Measurements from ENCODE around the gene AGPS. TPM values are rescaled to one million over a fixed set of nuclear protein-coding genes. Genes with fewer than 3 reads are reported as not detected.
"Not testable (repeated sequence)": the region's sequence is repeated elsewhere in the genome, so short reads cannot be mapped to it uniquely, and the experiment has no call there.

AGPS gene
- total RNA-seq, 2 experiments from 2014 or later: 58.7 to 67.3 TPM

DNA sequence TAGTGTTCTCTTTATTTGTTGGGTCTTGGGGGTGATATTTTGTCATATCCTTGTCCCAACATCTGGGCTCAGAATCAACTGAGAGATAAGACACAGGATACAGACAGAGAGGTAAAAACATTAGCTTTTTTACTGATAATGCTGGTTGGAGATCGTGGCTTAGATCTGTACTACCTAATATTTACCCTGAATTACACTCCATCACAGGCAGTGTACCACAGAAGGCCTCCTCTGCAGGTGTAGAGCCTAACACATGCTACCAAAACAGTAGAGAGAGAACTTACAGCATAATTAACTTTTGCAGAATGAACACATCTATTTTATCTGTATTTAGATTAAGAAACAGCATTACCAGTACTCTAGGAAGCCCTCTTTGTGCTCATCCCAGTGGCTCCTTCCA is 6.8 kb downstream of the AGPS start:
- ATAC-seq (no peak), DNase-seq (no peak)
- Mint-ChIP-seq H3K4me3 (no peak overlapping the region), H3K27me3 (no peaks in the 10 kb centered on the region), H3K4me1 (peaks cover 69% of the 10 kb centered on the region), H3K27ac (no peak overlapping the region), H3K9me3 (ENCODE audit: low read depth) (no peaks in the 10 kb centered on the region), H3K36me3 (ENCODE audit: low read depth) (peaks cover 11% of the 10 kb centered on the region)
- intact Hi-C loops (cut with DNase I, micrococcal nuclease): loop anchor here in 1 of 2 experiments (10.0 kb wide), 1 partner anchor 135 kb away; the partner anchor contains the start of gene NFE2L2
- POLR2A ChIA-PET: interaction anchor here (0.6 kb wide), 1 partner anchor 172 kb away, joined by 3 read pairs; no protein-coding TSS in a partner anchor
- CTCF ChIA-PET: no interaction called here

GRCh38 chr2:177400337-177400923 is 7.9 kb downstream of the AGPS start:
- ATAC-seq: no peak
- DNase-seq: no peak
- ChIA-PET POLR2A (no interaction called here), CTCF (no interaction called here)
- Mint-ChIP-seq H3K27me3 (no peaks in the 10 kb centered on the region), H3K27ac (no peak overlapping the region), H3K9me3 (ENCODE audit: low read depth) (no peaks in the 10 kb centered on the region), H3K4me1 (peaks cover 61% of the 10 kb centered on the region), H3K36me3 (ENCODE audit: low read depth) (peaks cover 9% of the 10 kb centered on the region), H3K4me3 (no peak overlapping the region)
- intact Hi-C loops (cut with DNase I, micrococcal nuclease): no loop called here

- Mint-ChIP-seq H3K27me3 (no peaks in the 10 kb centered on the region), H3K27ac (no peak overlapping the region), H3K36me3 (ENCODE audit: low read depth) (peaks cover 10% of the 10 kb centered on the region), H3K9me3 (ENCODE audit: low read depth) (no peaks in the 10 kb centered on the region), H3K4me3 (no peak overlapping the region), H3K4me1 (peaks cover 61% of the 10 kb centered on the region)
- intact Hi-C loops (cut with DNase I, micrococcal nuclease): no loop called here
- POLR2A ChIA-PET: interaction anchor here (0.7 to 1.3 kb wide), 3 partner anchors 9 to 409 kb away, joined by 3 to 4 read pairs (median 3); partner anchors contain the start of gene AGPS
- DNase-seq: no peak
- CTCF ChIA-PET: no interaction called here
- ATAC-seq: no peak
Observed at GRCh38 chr2:177402096-177402495, 9.5 kb downstream of the AGPS start.

DNA sequence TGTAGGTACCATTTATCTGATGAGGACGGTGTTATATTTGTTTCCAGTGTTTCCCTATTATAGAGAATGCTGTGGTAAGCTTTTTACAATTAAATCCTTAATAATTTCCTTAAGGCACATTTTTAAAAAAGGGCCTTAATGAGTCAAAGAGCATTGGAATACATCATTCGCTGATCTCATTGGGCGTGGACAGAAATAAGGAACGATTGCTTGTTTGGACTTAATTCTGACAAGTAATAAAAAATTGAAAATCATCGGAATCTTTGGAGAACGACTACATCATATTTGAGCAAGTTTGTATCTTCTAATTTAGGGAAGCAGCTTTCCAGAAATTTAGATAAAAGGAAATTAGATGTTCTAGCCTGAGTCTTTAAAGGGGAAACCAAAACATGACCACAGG is 11.3 kb downstream of the AGPS start:
- CTCF ChIA-PET: no interaction called here
- no peak for ATAC-seq
- H3K9me3 Mint-ChIP-seq (ENCODE audit: low read depth): no peaks in the 10 kb centered on the region
- DNase-seq: no peak
- H3K4me3 Mint-ChIP-seq: no peak overlapping the region
- intact Hi-C loops (cut with DNase I, micrococcal nuclease): no loop called here
- POLR2A ChIA-PET: interaction anchor here (1.1 kb wide), 1 partner anchor 67 kb away, joined by 5 read pairs; no protein-coding TSS in a partner anchor
- H3K27me3 Mint-ChIP-seq: no peaks in the 10 kb centered on the region
- peaks cover 53% of the 10 kb centered on the region for H3K4me1 Mint-ChIP-seq
- peaks cover 13% of the 10 kb centered on the region for H3K36me3 Mint-ChIP-seq (ENCODE audit: low read depth)
- no peak overlapping the region for H3K27ac Mint-ChIP-seq

DNA sequence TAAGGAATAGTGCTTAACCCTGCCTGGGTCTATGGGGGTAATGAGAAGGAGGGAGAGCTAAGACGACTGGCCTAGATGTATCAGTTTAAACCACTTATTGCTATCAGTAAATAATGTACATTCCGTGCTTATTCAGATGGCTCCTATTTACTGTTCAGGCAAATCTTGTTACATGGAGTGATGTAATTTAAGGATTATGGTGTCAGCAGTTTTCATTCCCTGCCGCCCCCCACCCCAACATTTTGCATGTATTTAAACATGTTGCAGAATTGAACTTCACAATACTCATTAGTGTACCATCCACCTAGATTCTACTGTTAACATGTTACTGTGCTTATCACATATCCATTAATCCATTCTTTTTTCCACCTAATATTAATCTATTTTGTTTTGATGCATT is 11.7 kb downstream of the AGPS start:
- Mint-ChIP-seq H3K27ac (no peak overlapping the region), H3K27me3 (no peaks in the 10 kb centered on the region), H3K9me3 (ENCODE audit: low read depth) (peaks cover under 1% of the 10 kb centered on the region), H3K4me1 (peaks cover 49% of the 10 kb centered on the region), H3K36me3 (ENCODE audit: low read depth) (peaks cover 13% of the 10 kb centered on the region), H3K4me3 (no peak overlapping the region)
- ChIA-PET CTCF (interaction anchor here (0.9 kb wide), 1 partner anchor 26 kb away, joined by 4 read pairs; no protein-coding TSS in a partner anchor), POLR2A (interaction anchor here (1.1 kb wide), 1 partner anchor 67 kb away, joined by 5 read pairs; no protein-coding TSS in a partner anchor)
- DNase-seq: no peak
- intact Hi-C loops (cut with DNase I, micrococcal nuclease): no loop called here
- no peak for ATAC-seq

DNA sequence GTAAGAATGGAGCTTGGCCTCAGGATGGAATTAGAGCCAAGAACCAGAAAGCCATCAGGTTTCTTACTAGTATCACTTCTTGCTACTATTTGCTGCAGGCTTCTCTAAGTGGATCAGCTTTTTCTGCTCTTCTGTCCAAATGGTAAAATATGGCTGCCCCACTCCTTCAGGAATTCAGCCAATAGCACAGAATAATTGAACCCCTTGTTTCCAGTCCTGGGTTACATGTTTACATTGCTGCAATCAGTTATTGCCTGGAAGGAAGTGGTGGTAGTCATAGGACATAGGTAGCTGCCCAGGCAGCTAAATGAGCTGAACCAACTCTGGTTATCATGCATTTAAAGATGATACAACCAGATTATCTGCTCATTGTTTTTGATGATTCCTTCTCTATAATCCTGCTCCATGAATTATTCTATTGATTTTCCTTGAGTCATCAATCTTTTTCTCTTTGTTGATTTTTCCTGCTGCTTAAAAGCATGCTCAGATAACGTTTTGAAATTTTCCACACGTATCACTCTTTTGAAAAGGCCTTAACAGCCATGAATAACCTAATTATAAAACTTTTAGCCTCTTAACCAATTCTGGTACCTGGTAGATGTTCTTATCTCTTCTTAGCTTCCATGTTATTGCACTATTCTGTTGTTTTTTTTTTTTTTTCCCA is 12.6 kb downstream of the AGPS start:
- ChIA-PET CTCF (interaction anchor here (0.9 to 2.9 kb wide), 7 partner anchors 10 to 343 kb away, joined by 3 to 21 read pairs (median 7); partner anchors contain the start of gene AGPS), POLR2A (interaction anchor here (1.1 kb wide), 1 partner anchor 66 kb away, joined by 5 read pairs; no protein-coding TSS in a partner anchor)
- H3K9me3 Mint-ChIP-seq (ENCODE audit: low read depth): peaks cover 3% of the 10 kb centered on the region
- DNase-seq (no peak), ATAC-seq (no peak)
- no peak overlapping the region for H3K4me3 Mint-ChIP-seq
- peaks cover 44% of the 10 kb centered on the region for H3K4me1 Mint-ChIP-seq
- no peaks in the 10 kb centered on the region for H3K27me3 Mint-ChIP-seq
- peaks cover 17% of the 10 kb centered on the region for H3K36me3 Mint-ChIP-seq (ENCODE audit: low read depth)
- H3K27ac Mint-ChIP-seq: no peak overlapping the region
- intact Hi-C loops (cut with DNase I, micrococcal nuclease): no loop called here

DNA sequence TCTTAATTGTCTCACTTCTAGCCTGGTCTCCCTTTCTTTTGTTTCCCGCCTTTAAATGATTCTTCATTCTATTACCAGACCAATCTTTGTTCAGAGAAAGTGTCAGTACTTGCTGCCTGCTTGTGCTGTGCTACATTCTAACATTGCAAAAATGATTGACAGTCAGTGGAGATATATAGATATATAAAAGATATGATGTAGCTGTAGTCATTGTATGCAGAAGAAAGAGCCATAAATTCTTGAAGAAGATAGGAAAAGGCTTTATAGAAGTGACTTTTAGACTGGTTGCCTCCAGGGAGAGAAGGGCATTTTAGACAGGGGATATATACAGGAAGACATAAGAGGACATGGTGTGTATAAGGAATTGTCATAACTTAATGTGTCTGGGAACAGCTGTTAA is 13.6 kb downstream of the AGPS start:
- Mint-ChIP-seq H3K36me3 (ENCODE audit: low read depth) (peaks cover 17% of the 10 kb centered on the region), H3K27ac (no peak overlapping the region), H3K27me3 (no peaks in the 10 kb centered on the region), H3K4me1 (peaks cover 39% of the 10 kb centered on the region), H3K4me3 (no peak overlapping the region), H3K9me3 (ENCODE audit: low read depth) (peaks cover 3% of the 10 kb centered on the region)
- ATAC-seq (no peak), DNase-seq (no peak)
- POLR2A ChIA-PET: no interaction called here
- intact Hi-C loops (cut with DNase I, micrococcal nuclease): no loop called here
- CTCF ChIA-PET: interaction anchor here (1.2 to 2.9 kb wide), 8 partner anchors 8 to 71 kb away, joined by 3 to 21 read pairs (median 6); partner anchors contain the start of gene AGPS

- intact Hi-C loops (cut with DNase I, micrococcal nuclease): no loop called here
- no peak overlapping the region for H3K4me3 Mint-ChIP-seq
- POLR2A ChIA-PET: no interaction called here
- no peak for DNase-seq
- H3K36me3 Mint-ChIP-seq (ENCODE audit: low read depth): peaks cover 21% of the 10 kb centered on the region
- CTCF ChIA-PET: interaction anchor here (1.2 to 2.9 kb wide), 4 partner anchors 9 to 16 kb away, joined by 3 to 21 read pairs (median 4); partner anchors contain the start of gene AGPS
- peaks cover 43% of the 10 kb centered on the region for H3K4me1 Mint-ChIP-seq
- ATAC-seq: no peak
- H3K9me3 Mint-ChIP-seq (ENCODE audit: low read depth): peaks cover 5% of the 10 kb centered on the region
- no peak overlapping the region for H3K27ac Mint-ChIP-seq
- H3K27me3 Mint-ChIP-seq: no peaks in the 10 kb centered on the region
Observed at GRCh38 chr2:177407031-177407430, 14.5 kb downstream of the AGPS start.

DNA sequence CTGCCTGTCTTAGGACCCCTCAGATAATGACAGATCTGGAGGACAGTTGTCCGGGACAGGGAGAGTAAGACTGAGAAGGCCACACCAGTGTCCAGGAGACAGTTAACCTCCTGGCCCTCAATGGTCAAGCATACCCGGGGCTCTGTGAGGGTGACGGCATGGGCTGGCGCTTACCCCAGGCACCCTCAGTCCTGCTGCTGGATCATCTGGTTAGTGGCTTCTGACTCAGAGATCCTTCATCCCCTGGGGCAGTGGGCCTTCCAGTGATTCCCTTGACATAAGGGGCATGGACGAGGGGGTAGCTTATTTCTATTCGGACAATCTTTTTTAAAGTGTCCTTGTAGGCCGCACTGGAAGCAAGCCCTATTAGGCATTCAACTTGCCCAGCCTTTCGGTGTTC is 18.1 kb downstream of the AGPS start:
- CTCF ChIA-PET; POLR2A ChIA-PET; intact Hi-C loops (cut with DNase I, micrococcal nuclease); DNase-seq; H3K4me3 Mint-ChIP-seq; ATAC-seq; H3K9me3 Mint-ChIP-seq (ENCODE audit: low read depth); H3K27me3 Mint-ChIP-seq; H3K27ac Mint-ChIP-seq: not testable (repeated sequence)
- peaks cover 19% of the 10 kb centered on the region for H3K36me3 Mint-ChIP-seq (ENCODE audit: low read depth)
- peaks cover 53% of the 10 kb centered on the region for H3K4me1 Mint-ChIP-seq

- peak overlapping the region; percentile 42 for H3K27ac Mint-ChIP-seq
- H3K4me1 Mint-ChIP-seq: peaks cover 38% of the 10 kb centered on the region
- no peak overlapping the region for H3K4me3 Mint-ChIP-seq
- DNase-seq: no peak
- ChIA-PET POLR2A (interaction anchor here (0.9 kb wide), 1 partner anchor 21 kb away, joined by 3 read pairs; the partner anchor contains the start of gene AGPS), CTCF (interaction anchor here (0.6 to 9.5 kb wide), 6 partner anchors 21 to 249 kb away, joined by 3 to 153 read pairs (median 5); partner anchors contain the start of gene AGPS)
- H3K27me3 Mint-ChIP-seq: no peaks in the 10 kb centered on the region
- H3K36me3 Mint-ChIP-seq (ENCODE audit: low read depth): peaks cover 11% of the 10 kb centered on the region
- peak; percentile 64 for ATAC-seq
- peaks cover 5% of the 10 kb centered on the region for H3K9me3 Mint-ChIP-seq (ENCODE audit: low read depth)
- intact Hi-C loops (cut with DNase I, micrococcal nuclease): no loop called here
Observed at GRCh38 chr2:177413703-177414102, 21.1 kb downstream of the AGPS start.

- Mint-ChIP-seq H3K36me3 (ENCODE audit: low read depth) (peaks cover 19% of the 10 kb centered on the region), H3K27ac (peak overlapping the region; percentile 80), H3K4me1 (peaks cover 34% of the 10 kb centered on the region), H3K4me3 (no peak overlapping the region), H3K9me3 (ENCODE audit: low read depth) (no peaks in the 10 kb centered on the region), H3K27me3 (no peaks in the 10 kb centered on the region)
- intact Hi-C loops (cut with DNase I, micrococcal nuclease): no loop called here
- ChIA-PET CTCF (interaction anchor here (1.0 to 9.5 kb wide), 3 partner anchors 83 to 271 kb away, joined by 3 to 153 read pairs (median 64); no protein-coding TSS in a partner anchor), POLR2A (no interaction called here)
- no peak for DNase-seq
- no peak for ATAC-seq
Observed at GRCh38 chr2:177419274-177419673, 26.7 kb downstream of the AGPS start.

Measured in activated CD4-positive, alpha-beta T cell treated with anti-CD3 and anti-CD28 coated beads for 36 hours (primary cell).